HG03565 (cell line): Measurements from ENCODE around the gene LUC7L3.

ENCODE experiments used
- ATAC-seq: cut with Tn5 transposase; IDR thresholded peaks from one replicate; pipeline ENCODE4 v1.9.1; 2021; ENCODE audit warnings: mild to moderate bottlenecking, moderate library complexity; ENCODE audit not compliant: unreplicated experiment

The LUC7L3 gene

GRCh38 chr17:50685691-50686493 lies 33.5 kb upstream of the LUC7L3 start:
- ATAC-seq: no peak

GRCh38 chr17:50686494-50687199 lies 32.8 kb upstream of the LUC7L3 start:
- no peak for ATAC-seq

DNA sequence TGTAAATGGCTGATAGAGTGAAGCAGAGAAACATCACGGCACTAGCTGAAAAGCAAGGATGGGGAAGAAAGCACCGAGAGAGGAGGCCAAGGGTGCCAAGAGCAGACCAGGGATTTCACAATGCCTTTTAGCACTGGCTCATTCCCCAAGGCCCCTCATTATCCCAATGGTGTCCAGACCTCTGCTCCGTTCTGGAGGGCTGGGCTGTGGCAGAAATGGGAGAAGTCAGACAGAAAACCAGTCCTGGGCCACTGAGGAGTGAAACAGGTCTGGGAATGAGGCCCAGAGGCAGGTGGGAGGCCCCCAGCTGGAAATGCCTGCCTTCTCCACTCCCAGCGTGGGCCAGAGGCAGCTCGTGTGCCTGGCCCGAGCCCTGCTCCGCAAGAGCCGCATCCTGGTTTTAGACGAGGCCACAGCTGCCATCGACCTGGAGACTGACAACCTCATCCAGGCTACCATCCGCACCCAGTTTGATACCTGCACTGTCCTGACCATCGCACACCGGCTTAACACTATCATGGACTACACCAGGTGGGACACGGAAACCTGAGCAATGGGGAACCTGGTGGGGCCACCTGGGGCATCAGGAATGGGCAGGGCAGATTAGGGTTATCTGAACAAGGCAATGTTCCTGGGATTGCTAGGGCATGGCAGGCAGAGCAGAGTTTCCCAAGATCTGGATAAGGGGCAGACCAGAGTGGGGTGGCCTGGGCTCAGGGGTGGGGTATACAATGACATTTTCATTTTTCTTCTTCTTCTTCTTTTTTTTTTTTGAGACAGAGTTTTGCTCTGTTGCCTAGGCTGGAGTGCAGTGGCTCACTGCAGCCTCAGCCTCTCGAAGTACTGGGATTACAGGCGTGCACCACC lies 32.0 kb upstream of the LUC7L3 start:
- no peak for ATAC-seq

DNA sequence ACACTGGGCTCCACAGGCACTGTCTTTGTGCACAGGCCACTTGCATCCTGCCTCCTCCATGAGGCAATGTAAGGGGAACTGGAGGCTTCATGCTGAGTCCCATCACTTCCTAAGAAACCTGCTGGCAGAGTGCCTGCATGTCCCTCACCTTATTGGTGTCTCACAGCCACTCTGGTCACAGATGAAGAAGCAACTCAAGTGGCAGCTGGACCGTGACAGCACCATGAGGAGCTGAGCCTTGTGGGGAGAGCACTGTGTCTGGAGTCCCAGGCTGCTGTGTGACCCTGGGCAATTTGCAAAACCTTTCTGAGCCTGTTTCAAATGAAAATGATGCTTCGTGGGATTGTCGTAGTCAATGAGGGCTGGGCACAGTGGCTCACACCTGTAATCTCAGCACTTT lies 31.2 kb upstream of the LUC7L3 start:
- no peak for ATAC-seq

DNA sequence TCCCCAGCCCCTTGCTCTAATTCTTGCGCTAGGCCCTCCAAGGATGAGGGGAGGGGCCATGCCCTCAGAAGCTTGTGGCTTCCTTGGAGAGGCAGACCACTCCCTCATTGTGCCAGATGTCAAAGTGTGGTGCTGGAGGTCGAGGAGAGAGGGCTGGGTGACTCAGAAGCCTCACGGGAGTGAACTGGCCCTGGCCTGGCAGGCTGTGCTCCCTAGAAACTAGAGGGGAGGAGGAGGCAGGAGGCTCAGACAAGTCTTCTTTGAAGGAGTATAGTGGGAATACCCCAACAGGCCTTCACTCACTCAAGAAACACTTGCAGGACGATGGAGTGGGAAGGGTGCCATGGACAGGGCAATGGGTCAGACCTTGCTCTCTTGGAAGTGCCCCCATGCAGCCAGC lies 30.2 kb upstream of the LUC7L3 start:
- ATAC-seq: no peak

DNA sequence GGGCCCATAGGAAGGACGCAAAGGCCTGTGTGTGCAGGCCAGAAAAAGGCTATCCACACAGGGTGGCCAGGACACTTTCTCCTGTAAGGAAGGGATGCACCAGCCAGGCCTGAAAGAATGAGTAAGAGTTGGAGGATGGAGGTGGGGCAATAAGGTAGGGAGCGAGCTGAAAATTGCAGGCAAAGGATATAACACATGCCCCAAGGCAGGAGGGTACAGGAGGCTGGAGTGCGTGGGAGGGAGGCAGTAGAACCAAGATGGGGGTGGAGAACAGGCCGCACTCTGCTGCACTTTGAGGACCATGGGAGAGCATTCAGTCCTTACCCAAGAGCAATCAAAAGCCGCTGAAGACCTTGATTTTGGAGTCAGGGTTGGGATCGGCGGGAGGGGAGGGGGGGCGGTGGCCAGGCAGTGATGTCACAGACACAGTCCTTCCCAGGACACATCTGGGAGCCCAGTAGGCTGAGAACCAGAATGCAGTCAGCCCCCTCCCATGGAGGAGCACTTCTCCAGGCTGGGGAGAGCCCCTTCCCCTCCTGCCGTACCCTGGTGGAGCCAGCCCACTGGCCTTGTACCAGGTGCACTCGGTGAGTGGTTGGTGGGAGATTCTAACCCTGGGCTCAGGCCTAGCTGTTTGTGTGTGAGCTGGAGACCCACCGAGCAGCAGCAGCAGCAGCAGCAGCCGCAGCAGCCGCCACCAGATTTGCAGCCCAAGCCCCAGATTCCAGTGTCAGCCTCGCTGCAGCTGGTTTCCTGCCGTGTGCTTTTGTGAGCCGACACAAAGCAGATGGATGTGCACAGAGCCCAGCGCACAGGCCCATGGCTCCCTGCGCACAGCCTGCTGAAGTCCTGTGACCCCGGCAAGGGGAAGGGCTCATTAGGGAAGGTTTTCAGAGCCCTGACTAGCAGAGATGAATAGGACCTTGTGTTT lies 29.2 kb upstream of the LUC7L3 start:
- ATAC-seq: no peak

DNA sequence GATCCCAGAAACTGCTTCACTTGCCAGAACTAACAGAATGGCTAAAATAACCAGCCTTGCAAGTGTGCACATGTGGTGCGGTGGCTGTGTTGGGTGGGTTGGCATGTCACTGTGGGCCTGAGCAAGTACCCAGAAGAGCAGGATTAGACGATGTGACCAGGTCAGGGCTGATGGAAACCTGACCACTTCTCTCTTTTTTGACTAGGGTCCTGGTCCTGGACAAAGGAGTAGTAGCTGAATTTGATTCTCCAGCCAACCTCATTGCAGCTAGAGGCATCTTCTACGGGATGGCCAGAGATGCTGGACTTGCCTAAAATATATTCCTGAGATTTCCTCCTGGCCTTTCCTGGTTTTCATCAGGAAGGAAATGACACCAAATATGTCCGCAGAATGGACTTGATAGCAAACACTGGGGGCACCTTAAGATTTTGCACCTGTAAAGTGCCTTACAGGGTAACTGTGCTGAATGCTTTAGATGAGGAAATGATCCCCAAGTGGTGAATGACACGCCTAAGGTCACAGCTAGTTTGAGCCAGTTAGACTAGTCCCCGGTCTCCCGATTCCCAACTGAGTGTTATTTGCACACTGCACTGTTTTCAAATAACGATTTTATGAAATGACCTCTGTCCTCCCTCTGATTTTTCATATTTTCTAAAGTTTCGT lies 28.4 kb upstream of the LUC7L3 start:
- no peak for ATAC-seq

DNA sequence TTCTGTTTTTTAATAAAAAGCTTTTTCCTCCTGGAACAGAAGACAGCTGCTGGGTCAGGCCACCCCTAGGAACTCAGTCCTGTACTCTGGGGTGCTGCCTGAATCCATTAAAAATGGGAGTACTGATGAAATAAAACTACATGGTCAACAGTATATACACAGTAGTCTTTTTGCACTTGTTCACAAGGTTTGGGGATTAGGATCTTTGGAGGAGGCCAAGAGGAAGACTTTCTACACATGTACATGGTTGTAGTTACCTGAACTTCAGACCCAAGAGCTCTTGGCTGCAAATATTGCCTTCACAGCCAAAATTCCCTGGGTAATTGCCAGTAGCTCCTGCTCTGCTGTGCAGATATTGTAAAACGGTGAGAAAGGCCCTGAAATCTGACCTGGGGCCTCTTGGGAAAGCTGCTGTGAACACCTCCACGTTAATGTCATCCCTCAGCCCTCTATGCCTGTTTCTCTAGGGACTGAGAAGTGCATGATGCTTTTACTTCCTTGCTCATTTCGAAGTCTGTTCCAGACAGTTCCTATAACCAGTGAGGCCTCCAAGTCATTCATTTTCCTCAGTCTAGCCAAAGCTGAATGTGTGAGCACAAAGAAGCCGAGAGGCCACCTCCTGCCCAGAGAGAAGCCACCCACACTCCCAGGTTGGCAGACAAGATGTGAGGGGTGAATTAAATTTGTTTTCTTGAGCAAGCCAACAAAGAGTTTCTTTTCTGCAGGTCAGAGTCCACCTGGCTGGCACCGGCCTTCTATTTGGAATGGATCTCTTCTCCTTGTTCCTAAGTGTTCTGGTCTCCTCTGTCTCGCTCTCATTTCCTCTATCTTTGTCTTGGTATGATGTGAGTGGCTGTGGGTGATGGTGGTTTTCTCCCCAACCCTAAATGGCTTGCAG lies 27.6 kb upstream of the LUC7L3 start:
- no peak for ATAC-seq

DNA sequence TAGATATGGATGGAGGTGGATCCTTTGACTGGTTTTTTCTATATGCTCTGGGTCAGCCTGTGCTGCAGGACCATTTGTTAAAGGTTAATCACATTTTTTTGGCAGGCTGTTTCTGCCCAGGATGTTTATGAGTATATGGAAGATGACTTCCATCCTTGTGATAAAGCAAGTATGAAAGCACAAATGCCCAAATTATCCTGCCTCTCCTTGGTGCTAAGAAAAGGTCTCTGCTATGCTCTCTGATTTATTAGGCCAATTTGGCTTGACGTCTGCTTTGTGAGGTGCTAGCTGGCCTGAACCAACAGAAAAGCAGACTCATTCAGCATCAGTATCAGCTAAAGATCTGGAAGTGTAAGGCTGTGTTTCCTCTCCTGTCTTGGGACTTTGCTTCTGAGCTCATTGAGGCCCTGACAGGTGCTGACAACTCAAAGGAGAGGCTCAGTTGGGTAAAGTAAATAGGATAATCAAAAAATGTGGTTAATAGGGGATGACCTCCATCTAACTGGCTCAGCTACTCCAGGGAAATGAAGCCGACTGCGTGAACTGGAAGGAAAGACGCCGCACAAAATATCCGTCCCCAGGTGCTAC lies 26.9 kb upstream of the LUC7L3 start:
- no peak for ATAC-seq

- ATAC-seq: no peak
These were observed 26.2 kb upstream of the LUC7L3 start for GRCh38 chr17:50693036-50693682.

DNA sequence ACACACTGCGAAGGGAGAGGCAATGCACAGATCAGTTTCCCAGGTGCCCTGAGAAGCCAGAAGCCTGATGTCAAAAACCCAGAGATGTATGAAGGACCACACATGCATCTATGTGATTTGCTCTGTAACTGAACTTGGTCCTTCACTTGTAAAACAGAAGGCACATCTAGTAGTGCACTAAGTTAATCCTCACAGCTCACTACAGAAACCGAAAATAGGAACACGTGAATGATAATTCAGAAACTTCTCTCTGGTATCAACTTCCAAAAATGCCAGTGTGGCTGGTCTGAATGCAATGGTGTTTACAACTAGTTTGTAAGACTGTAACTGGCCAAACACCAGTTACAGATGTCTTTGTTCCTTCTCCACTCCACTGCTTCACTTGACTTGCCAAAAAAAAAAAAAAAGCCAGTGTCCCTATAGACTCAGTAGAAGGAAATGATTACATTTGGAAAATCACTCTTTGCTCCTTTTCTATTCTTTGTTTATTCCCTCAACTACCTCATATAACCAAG lies 23.0 kb upstream of the LUC7L3 start:
- no peak for ATAC-seq

DNA sequence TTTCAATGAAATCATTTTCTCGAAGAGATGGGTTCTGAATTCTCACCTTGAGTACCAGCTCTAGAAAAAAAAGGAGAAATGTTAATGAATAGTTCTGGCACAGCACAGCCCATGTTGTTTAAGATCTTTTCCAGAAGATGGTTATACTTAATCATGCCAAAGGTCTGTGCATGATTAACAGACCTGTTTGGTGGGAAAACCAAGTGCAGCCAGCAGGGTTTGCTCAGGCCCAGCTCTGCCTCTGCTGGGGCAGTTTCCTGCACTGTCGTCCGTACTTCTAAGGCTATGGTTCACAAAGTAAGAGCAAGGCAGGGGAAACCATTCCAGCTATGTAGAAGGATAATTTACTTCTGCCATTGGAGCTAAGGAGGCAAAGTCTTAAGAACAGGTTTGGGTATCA lies 22.3 kb upstream of the LUC7L3 start:
- ATAC-seq: no peak

DNA sequence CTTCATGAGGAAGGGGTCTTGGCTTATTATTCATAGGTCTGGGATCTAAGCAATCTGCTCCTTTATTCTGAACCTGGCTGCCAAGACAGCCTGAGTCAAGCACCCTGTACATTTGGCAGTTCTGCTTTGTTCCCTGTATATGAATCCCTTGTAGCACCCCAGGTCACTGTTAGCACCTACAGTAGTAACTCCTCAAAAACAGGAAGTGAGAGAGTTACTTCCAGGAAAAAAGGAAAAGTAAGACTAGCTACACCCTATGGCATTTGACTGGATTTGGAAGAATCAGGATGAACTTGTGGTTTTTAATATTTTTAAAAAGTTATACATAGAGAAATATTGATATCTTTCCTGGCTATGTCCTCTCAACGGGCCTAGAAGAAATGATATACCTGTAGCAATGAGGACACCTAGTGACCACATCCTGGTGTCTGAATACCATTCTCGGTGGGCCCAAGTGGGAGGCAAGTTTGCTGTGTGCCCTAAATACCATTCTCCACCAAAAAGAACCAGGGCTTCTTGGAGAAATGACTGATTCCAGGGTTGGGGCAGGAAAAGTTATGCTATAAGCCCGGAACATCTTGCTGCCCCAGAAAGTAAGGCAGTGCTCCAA lies 21.6 kb upstream of the LUC7L3 start:
- ATAC-seq: no peak

DNA sequence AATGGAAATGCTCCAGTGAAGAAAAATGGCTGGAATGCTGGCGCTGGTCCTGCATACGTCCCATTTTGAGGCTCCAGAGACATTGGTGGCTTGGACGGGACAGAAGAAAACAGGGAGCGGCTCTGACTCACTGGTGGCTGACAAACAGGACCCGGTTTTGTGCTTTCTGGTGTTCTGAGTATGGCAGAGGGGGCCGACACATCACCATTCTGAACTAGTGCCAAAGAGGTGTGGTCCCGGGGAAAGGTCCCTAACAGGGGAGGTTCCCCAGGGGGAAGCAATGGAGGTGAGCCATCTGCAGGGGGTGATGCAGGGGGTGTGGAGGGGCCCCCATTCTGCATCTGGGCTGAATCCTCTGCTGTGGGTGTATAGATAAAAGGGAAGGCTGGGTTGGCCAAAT lies 20.0 kb upstream of the LUC7L3 start:
- no peak for ATAC-seq

DNA sequence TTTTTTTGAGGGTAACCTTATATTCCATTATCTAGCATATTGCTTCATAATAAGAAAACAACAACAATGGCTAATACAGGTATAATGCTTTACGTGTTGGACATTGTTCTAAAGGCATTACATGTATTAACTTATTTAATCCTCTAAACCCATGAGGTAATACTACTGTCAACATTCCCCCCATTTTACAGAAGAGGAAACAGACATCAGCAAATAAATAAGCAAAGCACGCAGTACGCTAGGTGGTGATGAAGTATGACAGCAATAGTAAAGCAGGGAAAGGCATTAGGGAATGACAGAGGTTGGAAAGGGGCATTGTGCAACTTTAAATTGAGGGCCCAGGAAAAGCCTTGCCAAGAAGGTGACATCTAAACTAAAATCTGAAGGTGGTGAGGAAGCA lies 16.2 kb upstream of the LUC7L3 start:
- ATAC-seq: no peak

DNA sequence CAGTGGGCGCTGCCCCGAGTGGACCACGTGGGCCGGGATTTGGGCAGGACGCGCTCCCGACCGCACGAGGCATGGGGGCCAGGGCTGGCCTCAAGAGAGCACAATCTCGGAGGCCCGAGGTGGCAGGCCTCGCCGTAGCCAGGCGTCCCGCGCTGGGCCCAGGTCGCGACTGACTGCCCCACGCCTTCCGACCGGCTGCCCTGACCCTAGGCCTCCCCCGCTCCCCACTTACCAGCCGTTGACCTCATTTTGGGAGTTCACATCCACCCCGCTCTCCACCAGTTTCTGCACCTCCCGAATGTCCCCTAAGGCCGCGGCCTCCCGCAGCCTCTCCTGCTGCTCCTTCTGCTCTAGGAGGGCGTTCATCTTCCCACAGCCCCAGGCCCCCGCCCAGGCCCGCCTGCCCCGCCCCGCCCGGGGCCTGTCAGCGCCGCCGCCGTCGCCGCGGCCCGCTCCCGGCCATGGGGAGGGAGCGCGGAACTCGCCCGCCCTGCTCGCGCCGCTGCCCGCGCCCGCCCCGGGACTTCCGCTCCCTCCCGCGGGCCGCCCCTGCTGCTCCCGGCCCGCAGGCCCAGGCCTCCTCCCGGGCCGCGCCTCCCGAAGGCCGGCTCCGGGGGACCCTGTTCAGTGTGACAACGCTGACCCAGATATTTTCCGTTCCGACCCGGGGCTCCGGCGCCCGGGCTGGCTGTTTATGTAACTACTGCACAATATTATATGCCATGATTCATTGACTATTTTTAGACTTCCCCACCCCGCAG lies 11.9 kb upstream of the LUC7L3 start, which contains the start of gene ANKRD40:
TSS of gene ANKRD40 (minus strand) at position 626 of the 761 bp plus-strand sequence. CDS start at position 366, 260 bp downstream.
- ATAC-seq: peak; percentile 71
